PC-9 (cell line): ENCODE measurements around the gene ALDH3B2.

Source experiments
- CTCF ChIP-seq: fragments of 200-600 bp; sonication (generic); conservative IDR thresholded peaks from 2 replicates; pipeline ENCODE4 v1.6.1; 2017; ENCODE audit warnings: mixed run types, antibody characterized with exemption, mild to moderate bottlenecking, moderate library complexity
- EZH2 ChIP-seq: fragments of 200-600 bp; sonication (generic); IDR thresholded peaks from 2 replicates; pipeline ENCODE4 v1.8.0; 2017; ENCODE audit warnings: antibody characterized with exemption, low read depth

GRCh38 chr11:67631853-67632174 is 42.6 kb downstream of the ALDH3B2 start:
- TF ChIP-seq CTCF (no peak), EZH2 (no peak)
